Measurements from ENCODE around the gene SPAG16. TPM values are rescaled to one million over a fixed set of nuclear protein-coding genes. Genes with fewer than 3 reads are reported as not detected.

Gene SPAG16
- total RNA-seq, 1 donor: 35.2 TPM

DNA sequence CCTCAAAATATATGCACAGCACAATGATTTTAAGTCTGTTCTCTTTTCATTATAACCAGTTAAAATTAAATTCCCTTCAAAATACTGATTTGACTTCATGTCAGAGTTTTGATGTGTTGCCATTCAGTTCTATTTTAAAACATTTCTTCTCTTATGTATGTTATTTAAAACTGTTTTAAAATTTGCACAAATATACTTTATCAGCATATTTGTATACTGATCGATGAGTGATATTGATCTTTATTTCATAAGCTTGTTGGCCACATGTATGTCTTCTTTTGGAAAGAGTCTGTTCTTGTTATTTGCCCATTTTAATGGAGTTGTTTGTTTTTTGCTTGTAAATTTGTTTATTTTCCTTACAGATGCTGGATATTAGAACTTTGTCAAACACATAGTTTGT is 630.2 kb downstream of the SPAG16 start:
- TF ChIP-seq, protein P1, sequence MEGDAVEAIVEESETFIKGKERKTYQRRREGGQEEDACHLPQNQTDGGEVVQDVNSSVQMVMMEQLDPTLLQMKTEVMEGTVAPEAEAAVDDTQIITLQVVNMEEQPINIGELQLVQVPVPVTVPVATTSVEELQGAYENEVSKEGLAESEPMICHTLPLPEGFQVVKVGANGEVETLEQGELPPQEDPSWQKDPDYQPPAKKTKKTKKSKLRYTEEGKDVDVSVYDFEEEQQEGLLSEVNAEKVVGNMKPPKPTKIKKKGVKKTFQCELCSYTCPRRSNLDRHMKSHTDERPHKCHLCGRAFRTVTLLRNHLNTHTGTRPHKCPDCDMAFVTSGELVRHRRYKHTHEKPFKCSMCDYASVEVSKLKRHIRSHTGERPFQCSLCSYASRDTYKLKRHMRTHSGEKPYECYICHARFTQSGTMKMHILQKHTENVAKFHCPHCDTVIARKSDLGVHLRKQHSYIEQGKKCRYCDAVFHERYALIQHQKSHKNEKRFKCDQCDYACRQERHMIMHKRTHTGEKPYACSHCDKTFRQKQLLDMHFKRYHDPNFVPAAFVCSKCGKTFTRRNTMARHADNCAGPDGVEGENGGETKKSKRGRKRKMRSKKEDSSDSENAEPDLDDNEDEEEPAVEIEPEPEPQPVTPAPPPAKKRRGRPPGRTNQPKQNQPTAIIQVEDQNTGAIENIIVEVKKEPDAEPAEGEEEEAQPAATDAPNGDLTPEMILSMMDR (IDR thresholded peaks at IDR 0.05; ENCODE audit: insufficient read depth, low read length): no peak
- no peak for DNase-seq (ENCODE audit: low read depth)
- H3K4me3 ChIP-seq (ENCODE audit: low read depth, low read length): no peak overlapping the region

DNA sequence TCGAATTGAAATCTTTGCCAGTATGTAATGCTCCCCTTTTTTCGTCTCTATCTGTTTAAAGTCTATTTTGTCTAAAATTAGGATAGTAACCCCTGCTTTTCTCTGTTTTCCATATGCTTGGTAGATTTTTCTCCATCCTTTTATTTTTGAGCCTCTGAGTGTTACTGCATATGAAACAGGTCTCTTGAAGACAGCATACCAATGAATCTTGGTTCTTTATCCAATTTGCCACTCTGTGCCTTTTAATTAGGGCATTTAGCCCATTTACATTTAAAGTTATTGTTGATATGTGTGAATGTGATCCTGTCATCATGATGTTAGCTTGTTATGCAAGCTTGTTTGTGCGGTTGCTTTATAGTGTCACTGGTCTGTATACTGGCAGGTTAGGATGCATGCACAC is 635.8 kb downstream of the SPAG16 start:
- H3K4me3 ChIP-seq (ENCODE audit: low read depth, low read length): no peak overlapping the region
- TF ChIP-seq, protein P1 (IDR thresholded peaks at IDR 0.05; ENCODE audit: insufficient read depth, low read length): no peak
- no peak for DNase-seq (ENCODE audit: low read depth)

DNA sequence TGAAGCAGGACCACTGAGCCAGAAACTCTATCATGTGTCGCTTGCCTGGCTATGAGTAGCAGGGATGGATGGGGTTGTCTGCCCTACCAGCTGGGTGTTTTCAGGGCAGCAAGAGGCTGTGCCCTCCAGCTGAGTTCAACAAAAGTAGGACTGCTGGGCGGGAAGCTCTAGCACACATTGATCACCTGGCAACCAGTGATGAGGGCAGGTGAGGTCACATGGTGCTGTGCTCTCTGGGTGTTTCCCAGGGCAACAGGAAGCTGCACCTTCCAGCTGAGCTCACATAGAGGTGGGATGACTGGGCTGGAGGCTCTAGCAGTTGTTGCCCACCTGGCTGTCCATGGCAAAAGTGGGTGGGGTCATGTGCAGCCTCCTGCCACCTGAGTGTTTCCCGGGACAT is 639.3 kb downstream of the SPAG16 start:
- no peak overlapping the region for H3K4me3 ChIP-seq (ENCODE audit: low read depth, low read length)
- no peak for DNase-seq (ENCODE audit: low read depth)
- TF ChIP-seq, protein P1 (IDR thresholded peaks at IDR 0.05; ENCODE audit: insufficient read depth, low read length): no peak

DNA sequence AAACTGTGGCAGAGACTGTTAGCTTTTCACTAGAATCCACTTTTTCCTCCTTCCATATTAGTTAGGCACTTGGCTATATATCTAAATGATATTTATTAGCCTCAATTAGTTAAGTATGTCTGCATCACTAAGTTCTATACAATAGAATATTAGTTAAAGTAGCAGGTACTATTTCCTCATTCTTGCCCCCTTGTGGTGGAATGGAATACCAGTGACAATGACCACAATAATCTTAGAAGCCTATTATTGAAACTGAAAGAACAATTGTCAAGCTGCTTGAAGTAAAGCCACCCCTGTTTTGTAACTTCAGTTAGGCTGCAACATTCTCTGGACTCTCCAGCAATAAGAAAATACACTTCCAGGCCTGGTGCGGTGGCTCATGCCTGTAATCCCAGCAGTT is 650.3 kb downstream of the SPAG16 start:
- peak; percentile 35 for DNase-seq (ENCODE audit: low read depth)
- no peak overlapping the region for H3K4me3 ChIP-seq (ENCODE audit: low read depth, low read length)
- TF ChIP-seq, protein P1 (IDR thresholded peaks at IDR 0.05; ENCODE audit: insufficient read depth, low read length): peak; percentile 58

DNA sequence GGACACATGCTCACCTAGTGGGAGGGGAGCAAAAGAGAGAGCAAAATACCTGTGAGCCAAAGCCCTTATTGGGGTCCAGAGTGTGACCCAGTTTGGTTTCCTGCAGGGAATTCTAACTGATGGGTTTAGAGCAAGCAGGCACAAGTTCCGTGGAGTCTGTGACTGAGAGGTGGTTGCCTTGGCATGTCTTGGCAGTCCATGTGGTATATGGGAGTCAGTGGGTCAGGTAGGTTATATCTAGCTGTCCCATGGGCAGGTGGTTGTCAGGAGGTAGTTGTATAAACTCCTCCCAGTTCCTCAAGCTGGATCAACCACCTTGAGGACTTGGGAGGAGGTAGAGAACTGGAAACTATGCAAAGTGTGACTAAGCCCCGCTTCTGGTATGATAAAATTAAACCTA is 673.8 kb downstream of the SPAG16 start:
- TF ChIP-seq, protein P1 (IDR thresholded peaks at IDR 0.05; ENCODE audit: insufficient read depth, low read length): no peak
- no peak for DNase-seq (ENCODE audit: low read depth)
- H3K4me3 ChIP-seq (ENCODE audit: low read depth, low read length): no peak overlapping the region

DNA sequence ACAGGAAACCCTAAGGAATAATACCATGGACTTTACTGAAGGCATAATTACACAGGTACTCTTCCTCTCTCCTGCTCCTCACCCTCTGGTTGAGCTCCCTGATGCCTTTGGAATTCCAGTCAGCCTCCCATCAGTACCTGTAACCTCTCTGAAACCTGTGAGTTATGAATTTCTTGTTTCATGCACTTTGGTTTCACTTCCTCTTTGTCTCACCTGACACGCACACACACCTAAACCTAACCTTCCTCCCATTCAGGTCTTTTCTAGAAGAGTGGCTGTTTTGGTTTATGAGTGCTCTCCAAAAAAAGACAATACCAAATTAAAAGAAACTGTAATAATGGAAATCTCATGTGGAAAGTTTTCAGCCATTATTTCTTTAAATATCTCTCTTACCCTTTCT is 675.3 kb downstream of the SPAG16 start:
- TF ChIP-seq, protein P1 (IDR thresholded peaks at IDR 0.05; ENCODE audit: insufficient read depth, low read length): no peak
- no peak for DNase-seq (ENCODE audit: low read depth)
- H3K4me3 ChIP-seq (ENCODE audit: low read depth, low read length): no peak overlapping the region

DNA sequence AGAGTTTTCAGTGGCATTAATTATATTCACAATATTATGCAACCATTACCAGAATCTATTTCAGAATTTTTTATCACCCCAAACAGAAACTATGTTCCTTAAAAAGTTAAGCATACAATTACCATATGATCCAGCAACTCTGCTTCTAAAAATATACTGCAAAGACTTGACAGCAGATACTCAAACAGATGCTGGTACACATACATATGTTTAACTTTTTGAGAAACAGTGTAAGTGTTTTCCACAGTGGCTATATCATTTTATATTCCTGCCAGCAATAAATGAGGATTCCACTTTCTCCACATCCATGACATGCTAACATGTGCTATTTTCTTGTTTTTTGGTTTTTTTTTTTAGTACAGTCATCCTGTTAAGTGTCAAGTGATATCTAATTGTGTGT is 687.3 kb downstream of the SPAG16 start:
- DNase-seq (ENCODE audit: low read depth): no peak
- no peak overlapping the region for H3K4me3 ChIP-seq (ENCODE audit: low read depth, low read length)
- TF ChIP-seq, protein P1 (IDR thresholded peaks at IDR 0.05; ENCODE audit: insufficient read depth, low read length): no peak
